Stimulated activated CD8-positive, alpha-beta memory T cell treated with anti-CD3 and anti-CD28 coated beads, Interleukin-4, amount 100 ng/mL, for 4 hours (primary cell): ENCODE results near the gene MLNR.

Experiments
- DNase-seq, 2 donors: peaks; one replicate each; pipeline ENCODE4 v3.0.0-alpha.2; 2020; ENCODE audit warnings: low read depth in 2 of 2, low spot score in 1 of 2

MLNR gene, protein sequence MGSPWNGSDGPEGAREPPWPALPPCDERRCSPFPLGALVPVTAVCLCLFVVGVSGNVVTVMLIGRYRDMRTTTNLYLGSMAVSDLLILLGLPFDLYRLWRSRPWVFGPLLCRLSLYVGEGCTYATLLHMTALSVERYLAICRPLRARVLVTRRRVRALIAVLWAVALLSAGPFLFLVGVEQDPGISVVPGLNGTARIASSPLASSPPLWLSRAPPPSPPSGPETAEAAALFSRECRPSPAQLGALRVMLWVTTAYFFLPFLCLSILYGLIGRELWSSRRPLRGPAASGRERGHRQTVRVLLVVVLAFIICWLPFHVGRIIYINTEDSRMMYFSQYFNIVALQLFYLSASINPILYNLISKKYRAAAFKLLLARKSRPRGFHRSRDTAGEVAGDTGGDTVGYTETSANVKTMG

GRCh38 chr13:49220036-49220855 is at the start of gene MLNR:
TSS of gene MLNR (plus strand) at chr13:49220338. CDS start at chr13:49220338, 0 bp downstream.
- peak in 1 of 2 donors; percentile 6 for DNase-seq

GRCh38 chr13:49171359-49171758 is 48.8 kb upstream of the MLNR start:
- DNase-seq = no peak

- DNase-seq = no peak
Observed at GRCh38 chr13:49183672-49184325, 36.3 kb upstream of the MLNR start.

DNA sequence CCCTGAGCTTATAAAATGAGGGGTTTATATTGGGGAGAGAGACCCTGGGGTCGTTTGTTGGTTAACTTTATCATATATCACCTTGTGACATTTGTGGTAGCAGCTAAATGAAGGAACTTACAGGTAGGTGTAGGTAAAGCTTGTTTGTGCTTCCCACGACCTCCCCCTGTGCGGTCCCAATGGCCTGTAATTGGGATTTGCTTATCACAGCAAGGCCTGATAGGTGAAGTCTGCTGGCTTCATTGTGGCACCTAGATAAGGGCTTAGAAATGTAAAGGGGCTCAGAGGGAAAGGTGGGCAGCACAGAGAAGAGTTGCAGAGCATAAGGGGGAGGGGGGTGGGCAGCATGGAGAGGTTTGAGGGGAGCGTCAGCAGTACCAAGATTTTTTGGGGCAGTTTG is 35.5 kb upstream of the MLNR start:
- DNase-seq = no peak

DNA sequence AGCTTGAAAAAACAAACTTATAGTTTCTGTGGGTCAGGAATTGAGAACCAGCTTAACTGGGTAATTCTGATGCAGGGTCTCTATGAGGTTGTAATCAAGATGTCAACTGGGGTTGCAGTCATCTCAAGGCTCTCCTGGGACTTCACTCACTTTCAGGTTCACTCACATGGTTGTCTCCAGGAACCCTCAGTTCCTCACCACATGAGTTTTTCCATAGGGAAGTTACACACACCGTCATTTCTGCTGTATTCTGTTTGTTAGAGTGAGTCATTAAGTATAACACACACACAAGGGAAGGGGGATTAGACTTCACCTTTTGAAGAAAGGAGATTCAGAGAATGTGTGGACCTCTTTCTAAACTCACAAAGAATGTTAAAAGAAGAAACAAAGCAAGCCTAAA is 34.9 kb upstream of the MLNR start:
- DNase-seq = no peak

DNA sequence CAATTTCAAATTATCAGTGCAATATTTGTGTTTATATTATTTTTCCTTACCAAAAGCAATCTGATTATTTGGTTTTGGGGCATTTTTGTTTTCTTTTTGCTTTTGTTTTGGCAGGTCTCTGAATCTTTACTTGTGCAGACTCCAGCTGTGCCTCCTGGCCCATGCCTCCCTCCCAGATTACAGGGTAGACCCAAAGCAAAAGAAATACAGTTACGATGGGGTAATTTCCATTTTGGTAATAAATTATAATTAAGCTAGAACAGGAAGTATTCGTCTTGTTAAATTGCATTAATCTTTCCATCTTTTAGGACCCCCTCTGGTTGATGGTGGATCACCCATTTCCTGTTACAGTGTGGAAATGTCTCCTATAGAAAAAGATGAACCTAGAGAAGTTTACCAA is 29.2 kb upstream of the MLNR start:
- no peak for DNase-seq

- DNase-seq = no peak
Observed at GRCh38 chr13:49206641-49207040, 13.5 kb upstream of the MLNR start.

DNA sequence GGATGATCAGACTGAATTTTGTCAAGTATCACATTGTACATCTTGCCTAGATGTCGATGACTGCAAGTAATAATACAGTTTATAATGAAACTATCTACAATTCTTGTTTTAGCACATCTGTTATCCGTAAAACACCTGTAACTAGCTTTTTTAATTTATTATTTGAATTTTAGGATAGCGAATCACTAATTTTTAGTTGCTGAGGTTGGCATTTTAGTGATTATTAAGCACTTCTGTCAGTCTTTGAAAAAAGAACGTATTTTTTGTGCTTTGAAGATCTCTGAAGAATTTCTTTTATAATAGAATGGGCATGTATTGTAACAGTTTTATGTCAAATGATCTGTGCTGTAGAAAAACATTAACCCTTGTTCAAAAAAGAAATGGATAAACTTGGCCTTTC is 11.5 kb upstream of the MLNR start:
- no peak for DNase-seq

DNA sequence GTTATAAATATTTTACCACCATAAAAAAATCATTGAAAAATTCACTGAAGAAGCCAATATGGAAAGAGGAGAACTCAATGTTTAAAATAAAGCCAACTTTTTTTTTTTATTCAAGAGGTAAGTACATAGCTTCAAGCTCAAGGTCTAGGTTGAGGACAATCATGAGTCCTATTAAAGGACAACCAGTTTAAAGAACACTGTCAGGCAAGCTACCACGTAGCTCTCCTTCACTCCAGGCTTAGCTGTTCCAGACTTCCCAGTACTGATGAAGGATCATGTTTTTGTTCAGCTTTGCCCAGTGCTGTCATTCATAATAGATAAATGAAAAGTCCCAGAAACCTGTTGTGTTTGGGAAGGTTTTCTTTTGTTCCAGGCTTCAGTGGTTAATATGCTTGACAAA is 10.0 kb upstream of the MLNR start:
- no peak for DNase-seq

DNA sequence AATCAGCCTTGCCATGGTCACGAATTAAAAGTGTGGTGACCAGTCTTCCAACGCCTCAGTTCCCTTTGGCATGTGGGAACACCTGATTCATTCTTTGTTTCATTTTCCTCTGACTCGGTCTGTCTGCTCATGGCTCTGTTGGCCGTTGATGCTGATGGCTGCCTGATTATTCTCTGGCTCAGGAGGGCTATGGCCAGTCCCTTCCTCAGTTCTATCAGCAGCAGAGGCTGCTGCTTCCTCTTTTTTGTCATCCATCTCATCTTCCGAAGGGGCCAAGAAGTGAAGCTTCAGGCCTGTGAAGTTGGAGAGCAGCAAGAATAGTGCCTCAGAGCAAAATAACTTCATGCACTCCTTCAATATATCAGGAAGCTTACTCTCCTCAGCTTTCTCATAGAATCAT is 9.5 kb upstream of the MLNR start:
- no peak for DNase-seq

DNA sequence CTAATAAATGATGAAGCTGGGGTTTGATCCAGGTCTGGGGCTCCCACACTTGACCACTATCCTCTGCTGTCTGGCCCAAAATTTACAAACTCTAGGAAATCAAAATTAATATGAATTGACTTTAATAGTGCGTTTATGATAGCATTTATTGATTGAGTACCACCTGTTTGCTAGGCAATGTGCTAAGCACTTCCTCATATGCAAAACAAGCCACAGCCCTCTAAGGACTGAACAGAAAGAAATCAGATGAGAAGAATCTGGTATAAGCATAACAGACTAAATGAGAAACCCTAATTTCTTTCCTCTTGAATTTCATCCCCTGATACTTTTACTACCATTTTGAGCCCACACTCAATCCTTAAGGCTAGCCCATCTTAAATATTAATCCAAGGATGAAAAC is 6.6 kb upstream of the MLNR start:
- no peak for DNase-seq

DNA sequence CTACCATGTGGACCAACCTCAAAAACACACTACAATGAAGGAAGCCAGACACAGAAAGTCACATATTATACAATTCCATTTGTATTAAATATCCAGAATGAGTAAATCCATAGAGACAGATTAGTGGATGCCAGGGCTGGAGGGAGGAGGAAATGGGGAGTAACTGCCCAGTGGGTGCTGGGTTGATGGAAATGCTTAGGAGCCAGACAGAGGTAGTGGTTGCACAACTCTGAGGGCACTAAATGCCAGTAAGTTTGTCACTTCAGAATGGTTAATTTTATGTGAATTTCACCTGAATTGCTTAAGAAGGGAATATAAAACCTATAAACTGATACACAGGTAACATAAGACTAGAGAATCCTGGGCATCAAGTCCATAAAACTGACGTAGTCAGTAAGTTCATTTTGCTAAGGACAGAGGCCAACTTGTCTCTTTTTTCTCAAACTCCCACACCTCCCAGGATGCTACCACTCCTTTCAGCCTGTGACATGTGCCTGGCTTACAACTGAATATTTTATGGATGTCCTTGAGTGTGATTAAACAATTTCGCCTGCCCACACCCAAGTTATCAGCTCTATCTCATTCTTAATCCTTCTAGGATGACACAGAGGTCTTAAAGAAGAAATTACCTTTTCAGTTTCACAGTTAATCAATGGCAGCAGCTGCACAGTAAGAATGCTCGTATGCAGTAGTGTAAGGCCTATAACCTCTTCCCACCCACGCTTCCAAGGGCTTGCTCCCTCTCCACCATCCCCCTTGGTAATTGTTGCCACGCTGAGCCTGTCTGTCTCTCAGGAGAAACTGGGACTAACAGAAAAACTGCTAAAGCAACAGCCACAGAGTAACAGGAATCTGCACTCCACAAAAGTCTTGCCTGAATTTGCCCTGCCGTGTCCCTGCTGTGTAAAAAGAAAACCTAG is 5.9 kb upstream of the MLNR start:
- no peak for DNase-seq

GRCh38 chr13:49214917-49215376 is 5.2 kb upstream of the MLNR start:
- no peak for DNase-seq

DNA sequence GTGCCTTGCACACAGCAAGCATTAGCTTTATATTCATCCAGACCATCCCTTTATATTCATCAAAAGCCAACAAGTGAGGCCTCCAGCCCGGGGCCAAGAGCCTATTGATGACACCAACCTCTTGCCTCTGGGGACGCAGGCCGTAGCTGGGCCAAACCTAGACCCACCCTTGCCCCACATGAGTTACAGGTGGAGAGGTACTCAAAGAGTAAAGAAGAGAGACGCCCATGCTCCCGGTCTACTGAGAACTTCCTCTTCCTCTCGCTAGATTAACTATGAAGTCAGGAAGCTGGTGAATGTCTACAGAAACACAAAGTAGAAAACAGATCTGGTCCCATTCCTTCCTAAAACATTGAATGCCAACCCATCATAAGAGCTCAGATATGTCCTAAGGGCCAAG is 3.8 kb upstream of the MLNR start:
- no peak for DNase-seq

- DNase-seq = no peak
Observed at GRCh38 chr13:49217962-49218492, 2.1 kb upstream of the MLNR start.

- DNase-seq = no peak
Observed at GRCh38 chr13:49218493-49219051, 1.6 kb upstream of the MLNR start.

GRCh38 chr13:49219647-49220035 is 497 bp upstream of the MLNR start:
- no peak for DNase-seq

GRCh38 chr13:49220856-49221589 is 885 bp downstream of the MLNR start:
- DNase-seq = no peak

GRCh38 chr13:49221590-49221965 is 1.4 kb downstream of the MLNR start:
- DNase-seq = no peak
